K562 (cell line): ENCODE measurements around the gene PSAP. TPM values are rescaled to one million over a fixed set of nuclear protein-coding genes. Genes with fewer than 3 reads are reported as not detected.

Experiments used
- BCOR ChIP-seq: fragments of 450-650 bp; IDR thresholded peaks from 2 replicates; pipeline ENCODE4 v1.6.1; 2016
- CBX3 ChIP-seq, 2 experiments: IDR thresholded peaks; 1 replicate in 1 of 2; 2 replicates in 1 of 2; pipeline ENCODE4 v1.6.1; 2012; ENCODE audit warnings: inconsistent platforms in 2 of 2, low read length in 2 of 2, borderline replicate concordance in 1 of 2, control low read depth in 1 of 2
- DIDO1 ChIP-seq: fragments of 450-650 bp; IDR thresholded peaks from 2 replicates; pipeline ENCODE4 v1.6.1; 2016; ENCODE audit warnings: low read depth, missing biosample characterization, missing genetic modification characterization
- GATAD2A ChIP-seq: fragments of 450-650 bp; IDR thresholded peaks from 2 replicates; pipeline ENCODE4 v1.6.1; 2017
- HLTF ChIP-seq: fragments of 450-650 bp; IDR thresholded peaks from 2 replicates; pipeline ENCODE4 v1.6.1; 2016
- HMG20B ChIP-seq: fragments of 250-450 bp; sonication (Bioruptor Pico); IDR thresholded peaks from 2 replicates; pipeline ENCODE4 v1.5.0; 2021; ENCODE audit warnings: mild to moderate bottlenecking
- KLF13 ChIP-seq: fragments of 450-650 bp; IDR thresholded peaks from 2 replicates; pipeline ENCODE4 v1.6.1; 2016; ENCODE audit warnings: missing genetic modification characterization, low read depth, mild to moderate bottlenecking, missing compliant biosample characterization, moderate library complexity, borderline replicate concordance
- PTTG1 ChIP-seq: fragments of 450-650 bp; IDR thresholded peaks from 2 replicates; pipeline ENCODE4 v1.6.1; 2016; ENCODE audit warnings: low read depth, mild to moderate bottlenecking, missing genetic modification characterization, missing compliant biosample characterization
- RBM25 ChIP-seq: fragments of 200-400 bp; formaldehyde crosslinking; IDR thresholded peaks from 2 replicates; pipeline ENCODE4 v1.6.1; 2018; ENCODE audit warnings: low read length, low read depth, moderate library complexity; ENCODE audit not compliant: severe bottlenecking
- SIN3A ChIP-seq, 2 experiments: fragments of 150-350 bp in 1 of 2; IDR thresholded peaks; 2 replicates each; pipeline ENCODE4 v1.6.1; 2011 to 2016; ENCODE audit warnings: borderline replicate concordance in 2 of 2, low read depth in 2 of 2, low read length in 2 of 2, mild to moderate bottlenecking in 2 of 2, moderate library complexity in 2 of 2; ENCODE audit not compliant: control insufficient read depth in 1 of 2
- TAF1 ChIP-seq: IDR thresholded peaks from 2 replicates; pipeline ENCODE4 v1.6.1; 2011; ENCODE audit warnings: mild to moderate bottlenecking, low read length, moderate library complexity; ENCODE audit not compliant: insufficient read depth, control insufficient read depth, severe bottlenecking; ENCODE audit errors: extremely low read depth
- TRIM28 ChIP-seq: fragments of 450-650 bp; IDR thresholded peaks from 2 replicates; pipeline ENCODE4 v1.6.1; 2017
- ZBTB17 ChIP-seq: fragments of 450-650 bp; formaldehyde crosslinking; IDR thresholded peaks from 2 replicates; pipeline ENCODE4 v1.4.0; 2020; ENCODE audit warnings: mild to moderate bottlenecking
- ZNF263 ChIP-seq: sonication (generic); formaldehyde crosslinking; IDR thresholded peaks from 2 replicates; pipeline ENCODE4 v1.8.0; 2022; ENCODE audit warnings: mild to moderate bottlenecking, missing genetic modification reagents, borderline replicate concordance
- ZNF445 ChIP-seq: fragments of 250-450 bp; sonication (Bioruptor Pico); IDR thresholded peaks from 2 replicates; pipeline ENCODE4 v1.4.0; 2020; ENCODE audit warnings: low read depth, mild to moderate bottlenecking, moderate library complexity
- ZNF511 ChIP-seq: sonication (generic); formaldehyde crosslinking; IDR thresholded peaks from 2 replicates; pipeline ENCODE4 v1.8.0; 2022; ENCODE audit warnings: mild to moderate bottlenecking, missing genetic modification reagents
- ZNF655 ChIP-seq: fragments of 250-450 bp; sonication (Bioruptor Pico); IDR thresholded peaks from 2 replicates; pipeline ENCODE4 v1.5.0; 2021
- polyA plus RNA-seq, 8 experiments: library from polyadenylated mRNA; depleted of rRNA in 4 of 8; stranded (reverse) in 5 of 8; unstranded in 3 of 8; fragments of >200 nt; fragmentation: Nextera tagmentation in 2 of 8; fragmentation: Illumina TruSeq in 1 of 8; extraction: Ambion mirVana in 2 of 8; extraction: Trizol in 1 of 8; gene quantifications; 2 replicates each; pipeline versions ENCODE4 v1.2.1 to v1.2.3, GENCODE V29; 2011 to 2014; ENCODE audit warnings: inconsistent platforms in 1 of 8, missing spikeins in 1 of 8
- total RNA-seq, 7 experiments: library from RNA; depleted of rRNA in 6 of 7; stranded (reverse); fragments of >200 nt in 6 of 7; fragmentation: Illumina TruSeq in 2 of 7; extraction: Trizol in 2 of 7; gene quantifications; 2 replicates each; pipeline versions ENCODE4 v1.2.1 to v1.2.3, GENCODE V29; 2011 to 2021; ENCODE audit warnings: low replicate concordance in 1 of 7
- TF ChIP-seq, protein P1 (sequence below): sonication (generic); formaldehyde crosslinking; IDR thresholded peaks from 2 replicates; pipeline ENCODE4 v1.8.1; 2023; ENCODE audit warnings: mild to moderate bottlenecking, missing genetic modification reagents
- TF ChIP-seq, protein P2 (sequence below): fragments of 250-450 bp; sonication (Bioruptor Pico); IDR thresholded peaks from 2 replicates; pipeline ENCODE4 v1.8.0; 2022; ENCODE audit warnings: inconsistent platforms
- TF ChIP-seq, protein P3 (sequence below): sonication (generic); formaldehyde crosslinking; IDR thresholded peaks from 2 replicates; pipeline ENCODE4 v1.9.0; 2022; ENCODE audit warnings: mild to moderate bottlenecking, missing genetic modification reagents
- TF ChIP-seq, protein P4 (sequence below): fragments of 450-650 bp; IDR thresholded peaks from 2 replicates; pipeline ENCODE4 v1.6.1; 2016; ENCODE audit warnings: mild to moderate bottlenecking

Gene PSAP
- total and polyA plus RNA-seq, 9 of the 15 experiments (the other 6 are each of a cell fraction or from before 2014, with no cell fraction given) = 245 to 700 (median 429) TPM

DNA sequence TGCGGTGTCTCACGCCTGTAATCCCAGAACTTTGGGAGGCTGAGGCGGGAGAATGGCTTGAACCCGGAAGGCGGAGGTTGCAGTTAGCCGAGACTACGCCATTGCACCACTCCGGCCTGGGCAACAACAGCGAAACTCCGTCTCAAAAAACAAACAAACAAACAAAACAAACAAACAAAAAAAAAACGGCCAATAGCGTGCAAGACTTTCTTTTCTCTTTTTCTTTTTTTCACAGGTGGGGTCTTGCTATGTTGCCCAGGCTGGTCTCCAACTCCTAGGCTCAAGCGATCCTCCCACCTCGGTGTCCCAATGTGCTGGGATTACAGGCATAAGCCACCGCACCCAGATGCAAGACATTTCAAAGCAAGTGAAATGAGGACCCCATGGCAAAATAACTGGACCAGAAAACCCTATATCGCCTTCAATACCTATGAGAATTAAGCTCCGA, 1.6 kb downstream of the PSAP start (continued):
- TF ChIP-seq KLF13 (no peak), ZNF445 (CRISPR knock-in tag) (no peak), HLTF (peak; percentile 89), GATAD2A (no peak), ZNF263 (CRISPR knock-in tag) (0 out of 2 replicates have a peak, but pooled peaks have one; percentile 14), TAF1 (no peak), CBX3 (IDR thresholded peaks at IDR 0.05; ENCODE audit: borderline replicate concordance in 1 of 2, low read length in 2 of 2) (0 out of 3 replicates have a peak, but pooled peaks of 1 of the 2 experiments have one; percentile 28), ZNF655 (CRISPR knock-in tag) (no peak), DIDO1 (no peak), HMG20B (CRISPR knock-in tag) (no peak), ZNF511 (CRISPR knock-in tag) (peak; percentile 61; the same call in 1 of the 2 replicates), SIN3A (IDR thresholded peaks at IDR 0.05; ENCODE audit: borderline replicate concordance in 2 of 2, control insufficient read depth in 1 of 2, low read depth in 2 of 2, low read length in 2 of 2) (peak in 1 of 2 experiments; percentile 81; a peak in 1 of 4 replicates), TRIM28 (0 out of 2 replicates have a peak, but pooled peaks have one; percentile 44), ZBTB17 (CRISPR knock-in tag) (no peak), PTTG1 (no peak), BCOR (peak; percentile 95), RBM25 (peak; percentile 95)
- TF ChIP-seq, protein P1, sequence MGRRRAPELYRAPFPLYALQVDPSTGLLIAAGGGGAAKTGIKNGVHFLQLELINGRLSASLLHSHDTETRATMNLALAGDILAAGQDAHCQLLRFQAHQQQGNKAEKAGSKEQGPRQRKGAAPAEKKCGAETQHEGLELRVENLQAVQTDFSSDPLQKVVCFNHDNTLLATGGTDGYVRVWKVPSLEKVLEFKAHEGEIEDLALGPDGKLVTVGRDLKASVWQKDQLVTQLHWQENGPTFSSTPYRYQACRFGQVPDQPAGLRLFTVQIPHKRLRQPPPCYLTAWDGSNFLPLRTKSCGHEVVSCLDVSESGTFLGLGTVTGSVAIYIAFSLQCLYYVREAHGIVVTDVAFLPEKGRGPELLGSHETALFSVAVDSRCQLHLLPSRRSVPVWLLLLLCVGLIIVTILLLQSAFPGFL (CRISPR knock-in tag) = no peak
- TF ChIP-seq, protein P2, sequence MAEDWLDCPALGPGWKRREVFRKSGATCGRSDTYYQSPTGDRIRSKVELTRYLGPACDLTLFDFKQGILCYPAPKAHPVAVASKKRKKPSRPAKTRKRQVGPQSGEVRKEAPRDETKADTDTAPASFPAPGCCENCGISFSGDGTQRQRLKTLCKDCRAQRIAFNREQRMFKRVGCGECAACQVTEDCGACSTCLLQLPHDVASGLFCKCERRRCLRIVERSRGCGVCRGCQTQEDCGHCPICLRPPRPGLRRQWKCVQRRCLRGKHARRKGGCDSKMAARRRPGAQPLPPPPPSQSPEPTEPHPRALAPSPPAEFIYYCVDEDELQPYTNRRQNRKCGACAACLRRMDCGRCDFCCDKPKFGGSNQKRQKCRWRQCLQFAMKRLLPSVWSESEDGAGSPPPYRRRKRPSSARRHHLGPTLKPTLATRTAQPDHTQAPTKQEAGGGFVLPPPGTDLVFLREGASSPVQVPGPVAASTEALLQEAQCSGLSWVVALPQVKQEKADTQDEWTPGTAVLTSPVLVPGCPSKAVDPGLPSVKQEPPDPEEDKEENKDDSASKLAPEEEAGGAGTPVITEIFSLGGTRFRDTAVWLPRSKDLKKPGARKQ (CRISPR knock-in tag) = no peak
- TF ChIP-seq, protein P3, sequence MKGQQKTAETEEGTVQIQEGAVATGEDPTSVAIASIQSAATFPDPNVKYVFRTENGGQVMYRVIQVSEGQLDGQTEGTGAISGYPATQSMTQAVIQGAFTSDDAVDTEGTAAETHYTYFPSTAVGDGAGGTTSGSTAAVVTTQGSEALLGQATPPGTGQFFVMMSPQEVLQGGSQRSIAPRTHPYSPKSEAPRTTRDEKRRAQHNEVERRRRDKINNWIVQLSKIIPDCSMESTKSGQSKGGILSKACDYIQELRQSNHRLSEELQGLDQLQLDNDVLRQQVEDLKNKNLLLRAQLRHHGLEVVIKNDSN (CRISPR knock-in tag) = no peak
- TF ChIP-seq, protein P4, sequence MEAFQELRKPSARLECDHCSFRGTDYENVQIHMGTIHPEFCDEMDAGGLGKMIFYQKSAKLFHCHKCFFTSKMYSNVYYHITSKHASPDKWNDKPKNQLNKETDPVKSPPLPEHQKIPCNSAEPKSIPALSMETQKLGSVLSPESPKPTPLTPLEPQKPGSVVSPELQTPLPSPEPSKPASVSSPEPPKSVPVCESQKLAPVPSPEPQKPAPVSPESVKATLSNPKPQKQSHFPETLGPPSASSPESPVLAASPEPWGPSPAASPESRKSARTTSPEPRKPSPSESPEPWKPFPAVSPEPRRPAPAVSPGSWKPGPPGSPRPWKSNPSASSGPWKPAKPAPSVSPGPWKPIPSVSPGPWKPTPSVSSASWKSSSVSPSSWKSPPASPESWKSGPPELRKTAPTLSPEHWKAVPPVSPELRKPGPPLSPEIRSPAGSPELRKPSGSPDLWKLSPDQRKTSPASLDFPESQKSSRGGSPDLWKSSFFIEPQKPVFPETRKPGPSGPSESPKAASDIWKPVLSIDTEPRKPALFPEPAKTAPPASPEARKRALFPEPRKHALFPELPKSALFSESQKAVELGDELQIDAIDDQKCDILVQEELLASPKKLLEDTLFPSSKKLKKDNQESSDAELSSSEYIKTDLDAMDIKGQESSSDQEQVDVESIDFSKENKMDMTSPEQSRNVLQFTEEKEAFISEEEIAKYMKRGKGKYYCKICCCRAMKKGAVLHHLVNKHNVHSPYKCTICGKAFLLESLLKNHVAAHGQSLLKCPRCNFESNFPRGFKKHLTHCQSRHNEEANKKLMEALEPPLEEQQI = 0 out of 2 replicates have a peak, but pooled peaks have one; percentile 6
